ACC112 (cell line): ENCODE data around the gene TBC1D5.

Experiments
- H2AFZ ChIP-seq: fragments of 200-600 bp; sonication (generic); one replicate; pipeline ENCODE4 v1.6.0; 2017; ENCODE audit warnings: antibody characterized with exemption, low read length; ENCODE audit not compliant: unreplicated experiment
- H3K27ac ChIP-seq: fragments of 200-600 bp; sonication (generic); 2 replicates; pipeline ENCODE4 v1.5.1; 2014; ENCODE audit warnings: low read depth, mild to moderate bottlenecking, antibody characterized with exemption, low read length, moderate library complexity
- H3K27me3 ChIP-seq: fragments of 200-600 bp; sonication (generic); 2 replicates; pipeline ENCODE4 v1.6.1; 2014; ENCODE audit warnings: mild to moderate bottlenecking, antibody characterized with exemption, low read length, moderate library complexity, mixed read lengths; ENCODE audit not compliant: insufficient read depth
- H3K36me3 ChIP-seq: fragments of 200-600 bp; sonication (generic); 2 replicates; pipeline ENCODE4 v1.6.1; 2016; ENCODE audit warnings: mild to moderate bottlenecking, antibody characterized with exemption, low read length, moderate library complexity, mixed read lengths; ENCODE audit not compliant: insufficient read depth
- H3K4me1 ChIP-seq: fragments of 200-600 bp; sonication (generic); one replicate; pipeline ENCODE4 v1.6.1; 2016; ENCODE audit warnings: low read length, mixed read lengths; ENCODE audit not compliant: insufficient read depth, unreplicated experiment, control insufficient read depth
- H3K4me3 ChIP-seq: fragments of 200-600 bp; sonication (generic); 2 replicates; pipeline ENCODE4 v1.5.1; 2014; ENCODE audit warnings: mild to moderate bottlenecking, low read depth, low read length
- H3K79me2 ChIP-seq: fragments of 200-600 bp; sonication (generic); one replicate; pipeline ENCODE4 v1.6.0; 2016; ENCODE audit warnings: low read length; ENCODE audit not compliant: control insufficient read depth, unreplicated experiment, insufficient read depth

TBC1D5 gene

DNA sequence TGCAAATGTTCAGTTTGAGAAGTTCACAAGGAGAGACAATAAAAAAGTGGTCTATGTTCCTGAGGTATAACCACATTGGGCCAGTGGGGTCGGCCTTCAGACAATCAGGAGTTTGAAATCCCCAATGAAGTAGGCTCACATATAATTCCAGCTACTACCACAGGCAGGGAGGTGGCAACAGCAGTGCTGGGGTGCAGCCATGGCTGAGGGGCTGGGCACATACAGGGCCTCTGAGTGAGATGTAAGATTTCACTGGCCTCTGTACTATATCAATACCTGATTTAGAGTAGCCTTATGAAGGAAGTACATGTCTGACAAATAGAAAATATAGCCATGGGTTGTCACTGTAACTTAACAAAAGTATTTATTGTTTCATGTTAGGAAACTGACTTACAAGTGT lies 402.2 kb downstream of the TBC1D5 start:
- H3K27ac ChIP-seq, result no peak overlapping the region

DNA sequence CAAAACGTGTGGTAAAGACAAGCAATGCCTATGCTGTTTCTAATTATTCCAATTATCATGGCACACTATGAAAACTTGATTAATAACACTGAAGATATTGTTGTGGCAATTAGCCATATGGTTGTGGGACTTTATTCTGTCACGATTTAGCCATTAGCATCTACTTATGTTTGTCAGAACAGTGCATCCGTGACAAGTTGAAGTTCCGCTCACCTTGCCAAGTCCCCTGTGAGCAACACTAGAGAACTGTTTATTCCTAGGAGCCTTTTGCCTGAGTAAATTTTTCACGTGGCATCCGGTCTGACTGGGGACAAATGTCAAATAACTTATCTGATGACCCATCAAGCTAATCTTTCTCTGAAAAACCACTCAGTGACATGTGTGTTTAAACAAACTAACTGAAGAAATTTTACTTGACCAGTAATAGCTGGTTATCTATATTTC lies 403.3 kb downstream of the TBC1D5 start:
- H3K27me3 ChIP-seq, result no peaks in the 10 kb centered on the region
- no peak overlapping the region for H3K27ac ChIP-seq

More for the DNA sequence above, 402.2 kb downstream of the TBC1D5 start:
- Histone ChIP-seq H3K27me3 (no peaks in the 10 kb centered on the region), H2AFZ (no peak overlapping the region), H3K79me2 (no peaks in the 10 kb centered on the region), H3K36me3 (no peaks in the 10 kb centered on the region), H3K4me3 (no peak overlapping the region), H3K4me1 (no peaks in the 10 kb centered on the region)

DNA sequence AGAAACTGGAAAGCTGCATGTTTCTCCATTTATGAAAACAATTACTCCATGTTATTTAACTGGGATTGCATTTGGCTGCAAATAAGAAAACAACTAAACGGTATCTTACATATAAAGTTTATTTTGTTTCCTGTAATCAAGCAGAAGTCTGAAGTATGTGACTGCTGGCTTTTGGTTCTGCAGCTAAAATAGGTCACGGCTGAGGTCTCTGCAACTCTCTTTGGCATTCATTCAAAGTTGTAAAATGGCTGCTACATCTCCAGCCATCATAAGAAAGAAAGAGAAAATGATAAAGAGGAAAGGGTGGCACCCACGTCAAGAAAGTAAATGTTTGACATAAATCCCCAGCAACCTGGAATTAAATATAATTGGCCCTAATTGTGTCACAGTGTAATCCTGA lies 406.1 kb downstream of the TBC1D5 start:
- Histone ChIP-seq H3K4me1 (no peaks in the 10 kb centered on the region), H3K36me3 (no peaks in the 10 kb centered on the region), H3K27ac (no peak overlapping the region), H3K4me3 (no peak overlapping the region), H3K79me2 (no peaks in the 10 kb centered on the region), H2AFZ (no peak overlapping the region), H3K27me3 (no peaks in the 10 kb centered on the region)

More for the DNA sequence above, 403.3 kb downstream of the TBC1D5 start:
- no peak overlapping the region for H2AFZ ChIP-seq
- H3K36me3 ChIP-seq, result no peaks in the 10 kb centered on the region
- H3K4me1 ChIP-seq, result no peaks in the 10 kb centered on the region
- no peak overlapping the region for H3K4me3 ChIP-seq
- no peaks in the 10 kb centered on the region for H3K79me2 ChIP-seq

GRCh38 chr3:17333893-17334292 lies 408.5 kb downstream of the TBC1D5 start:
- no peaks in the 10 kb centered on the region for H3K4me1 ChIP-seq

DNA sequence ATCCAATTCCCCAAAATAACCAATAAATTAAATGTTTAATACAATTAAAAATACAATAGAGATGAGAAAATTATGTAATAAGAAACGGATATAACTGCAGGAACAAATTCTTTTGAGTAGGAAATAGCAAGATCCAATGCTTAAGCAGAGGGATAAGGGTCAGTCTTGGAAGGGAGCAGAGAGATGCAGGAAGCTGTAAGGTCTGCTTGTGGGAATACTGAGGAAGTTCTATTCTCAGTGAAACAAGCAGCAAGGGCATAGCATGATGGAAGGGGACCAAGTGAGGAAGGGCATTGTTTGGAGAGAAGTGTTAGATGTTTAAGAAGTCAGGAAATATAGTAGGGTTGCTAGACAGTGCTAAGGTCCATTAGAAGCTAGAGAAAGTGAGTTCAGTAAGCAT lies 409.0 kb downstream of the TBC1D5 start:
- no peaks in the 10 kb centered on the region for H3K36me3 ChIP-seq
- H3K79me2 ChIP-seq, result no peaks in the 10 kb centered on the region
- H3K4me3 ChIP-seq, result no peak overlapping the region
- H3K27me3 ChIP-seq, result no peaks in the 10 kb centered on the region
- no peaks in the 10 kb centered on the region for H3K4me1 ChIP-seq
- no peak overlapping the region for H3K27ac ChIP-seq
- H2AFZ ChIP-seq, result no peak overlapping the region

More at GRCh38 chr3:17333893-17334292, 408.5 kb downstream of the TBC1D5 start:
- no peak overlapping the region for H3K27ac ChIP-seq
- no peak overlapping the region for H3K4me3 ChIP-seq
- H3K27me3 ChIP-seq, result no peaks in the 10 kb centered on the region
- no peaks in the 10 kb centered on the region for H3K79me2 ChIP-seq
- no peaks in the 10 kb centered on the region for H3K36me3 ChIP-seq
- no peak overlapping the region for H2AFZ ChIP-seq

DNA sequence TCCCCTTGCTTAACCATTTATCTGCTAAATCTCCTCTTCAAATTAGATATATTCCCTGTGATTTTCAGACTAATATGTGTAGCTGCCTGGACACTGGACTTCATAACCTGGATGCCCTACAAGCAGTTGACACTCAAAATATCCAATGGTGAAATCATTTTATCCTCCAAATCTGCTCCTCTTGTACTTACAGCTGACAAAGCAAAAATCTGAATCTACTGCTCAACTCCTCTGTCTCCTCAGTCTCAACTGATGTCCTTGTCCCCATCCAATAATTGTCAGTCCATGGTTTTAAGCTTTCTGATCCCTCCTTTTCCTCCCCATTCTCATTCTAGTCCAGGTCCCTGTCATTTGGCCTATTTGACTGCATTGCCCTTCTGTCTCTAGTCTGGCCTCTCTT lies 411.8 kb downstream of the TBC1D5 start:
- no peak overlapping the region for H3K4me3 ChIP-seq
- no peaks in the 10 kb centered on the region for H3K79me2 ChIP-seq
- H3K27ac ChIP-seq, result no peak overlapping the region
- H3K27me3 ChIP-seq, result no peaks in the 10 kb centered on the region
- no peaks in the 10 kb centered on the region for H3K4me1 ChIP-seq
- H3K36me3 ChIP-seq, result no peaks in the 10 kb centered on the region
- no peak overlapping the region for H2AFZ ChIP-seq

- H2AFZ ChIP-seq, result no peak overlapping the region
- no peaks in the 10 kb centered on the region for H3K79me2 ChIP-seq
- H3K36me3 ChIP-seq, result no peaks in the 10 kb centered on the region
- no peak overlapping the region for H3K27ac ChIP-seq
- no peaks in the 10 kb centered on the region for H3K4me1 ChIP-seq
- H3K4me3 ChIP-seq, result no peak overlapping the region
- H3K27me3 ChIP-seq, result no peaks in the 10 kb centered on the region
These were observed 412.5 kb downstream of the TBC1D5 start for GRCh38 chr3:17329927-17330326.

GRCh38 chr3:17322106-17322793 lies 420.2 kb downstream of the TBC1D5 start:
- H3K27me3 ChIP-seq, result no peaks in the 10 kb centered on the region
- H3K36me3 ChIP-seq, result no peaks in the 10 kb centered on the region
- no peak overlapping the region for H2AFZ ChIP-seq
- no peak overlapping the region for H3K4me3 ChIP-seq
- H3K27ac ChIP-seq, result no peak overlapping the region
- no peaks in the 10 kb centered on the region for H3K4me1 ChIP-seq
- H3K79me2 ChIP-seq, result no peaks in the 10 kb centered on the region

- Histone ChIP-seq H3K4me3 (no peak overlapping the region), H3K36me3 (no peaks in the 10 kb centered on the region), H3K4me1 (no peaks in the 10 kb centered on the region), H3K27ac (no peak overlapping the region), H3K27me3 (no peaks in the 10 kb centered on the region), H3K79me2 (no peaks in the 10 kb centered on the region), H2AFZ (no peak overlapping the region)
These were observed 422.2 kb downstream of the TBC1D5 start for GRCh38 chr3:17320266-17320665.

GRCh38 chr3:17315897-17316296 lies 426.5 kb downstream of the TBC1D5 start:
- Histone ChIP-seq H3K27me3 (no peaks in the 10 kb centered on the region), H3K36me3 (no peaks in the 10 kb centered on the region), H3K4me3 (no peak overlapping the region), H3K79me2 (no peaks in the 10 kb centered on the region), H2AFZ (no peak overlapping the region), H3K27ac (no peak overlapping the region), H3K4me1 (no peaks in the 10 kb centered on the region)

GRCh38 chr3:17314171-17314570 lies 428.3 kb downstream of the TBC1D5 start:
- Histone ChIP-seq H3K4me1 (no peaks in the 10 kb centered on the region), H3K79me2 (no peaks in the 10 kb centered on the region), H3K27ac (no peak overlapping the region), H3K27me3 (no peaks in the 10 kb centered on the region), H2AFZ (no peak overlapping the region), H3K36me3 (no peaks in the 10 kb centered on the region), H3K4me3 (no peak overlapping the region)
